Inferior parietal cortex (tissue), 1 donor: ENCODE measurements around the gene KDM4B.

ENCODE experiments used
- DNase-seq: peaks from one replicate; pipeline ENCODE4 v3.0.0-alpha.2; 2016; ENCODE audit errors: extremely low spot score

Gene KDM4B

DNA sequence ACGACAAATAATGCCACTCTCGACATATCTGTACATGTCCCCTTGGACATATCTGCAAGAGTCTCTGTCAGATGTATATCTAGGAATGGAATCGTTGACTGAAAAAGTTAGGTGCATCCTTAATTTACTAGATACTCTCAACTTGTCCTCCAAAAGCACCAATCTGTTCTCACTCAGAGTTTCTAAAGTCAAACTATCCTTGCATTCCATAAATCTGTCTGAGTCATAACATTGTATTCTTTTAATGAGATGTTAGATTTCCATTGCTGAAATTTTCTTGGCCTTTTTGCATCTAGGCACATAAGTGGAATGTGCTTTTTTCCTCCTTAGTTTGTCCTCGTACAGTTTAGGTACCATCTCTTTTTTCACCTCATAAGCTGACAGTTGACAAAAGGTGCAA lies 231.9 kb downstream of the KDM4B start:
- no peak for DNase-seq

GRCh38 chr19:5202553-5202952 lies 233.6 kb downstream of the KDM4B start:
- DNase-seq: no peak
